MM.1S (cell line): Measurements from ENCODE around the gene CNTFR.

Source experiments
- CTCF ChIP-seq: fragments of 300-600 bp; sonication (generic); IDR thresholded peaks from 2 replicates; pipeline ENCODE4 v1.5.1; 2016; ENCODE audit warnings: antibody characterized with exemption, low read length, mixed read lengths
- EZH2 ChIP-seq: fragments of 300-600 bp; sonication (generic); optimal IDR thresholded peaks from 2 replicates; pipeline ENCODE3; 2017; ENCODE audit warnings: low read depth, mild to moderate bottlenecking, antibody characterized with exemption, low read length, mixed read lengths
- EZH2phosphoT487 ChIP-seq: fragments of 300-600 bp; sonication (generic); IDR thresholded peaks from 2 replicates; pipeline ENCODE4 v1.6.1; 2018; ENCODE audit warnings: antibody characterized with exemption, low read length

GRCh38 chr9:34573599-34574325 lies 15.8 kb downstream of the CNTFR start:
- no peak for TF ChIP-seq CTCF
- no peak for TF ChIP-seq EZH2
- no peak for TF ChIP-seq EZH2phosphoT487
